ENCODE data around the gene LIN7A.

GRCh38 chr12:80895240-80895639 lies 42.5 kb downstream of the LIN7A start:
- TF ChIP-seq CREB1 (IDR thresholded peaks at IDR 0.05; ENCODE audit: low read depth) (no peak), TAF1 (IDR thresholded peaks at IDR 0.05; ENCODE audit: low read depth) (no peak), RAD21 (IDR thresholded peaks at IDR 0.05; ENCODE audit: low read depth) (no peak), YY1 (IDR thresholded peaks at IDR 0.05; ENCODE audit: low read depth) (no peak), EP300 (IDR thresholded peaks at IDR 0.05; ENCODE audit: borderline replicate concordance) (no peak), EGR1 (IDR thresholded peaks at IDR 0.05) (no peak), MAX (IDR thresholded peaks at IDR 0.05) (no peak), USF1 (IDR thresholded peaks at IDR 0.05) (no peak), FOXM1 (IDR thresholded peaks at IDR 0.05; ENCODE audit: borderline replicate concordance, low read depth) (no peak)
